Gastrocnemius medialis (tissue), 4 donors: Measurements from ENCODE around the gene WFDC5.

Source experiments
- POLR2A ChIP-seq, 2 donors: fragments of 450-650 bp; IDR thresholded peaks; one replicate each; pipeline ENCODE4 v1.6.1; 2017; ENCODE audit warnings: antibody characterized with exemption in 2 of 2, mild to moderate bottlenecking in 2 of 2, moderate library complexity in 2 of 2
- TF ChIP-seq, protein P1 (sequence below), 5 experiments: fragments of 450-650 bp in 3 of 5; fragments of 200-600 bp in 2 of 5; sonication (generic) in 2 of 5; IDR thresholded peaks in 4 of 5; conservative IDR thresholded peaks in 1 of 5; 1 replicate in 4 of 5; 2 replicates in 1 of 5; pipeline ENCODE4 v1.5.1; 2016 to 2019; ENCODE audit warnings: antibody characterized with exemption in 5 of 5, mild to moderate bottlenecking in 3 of 5, moderate library complexity in 3 of 5

DNA sequence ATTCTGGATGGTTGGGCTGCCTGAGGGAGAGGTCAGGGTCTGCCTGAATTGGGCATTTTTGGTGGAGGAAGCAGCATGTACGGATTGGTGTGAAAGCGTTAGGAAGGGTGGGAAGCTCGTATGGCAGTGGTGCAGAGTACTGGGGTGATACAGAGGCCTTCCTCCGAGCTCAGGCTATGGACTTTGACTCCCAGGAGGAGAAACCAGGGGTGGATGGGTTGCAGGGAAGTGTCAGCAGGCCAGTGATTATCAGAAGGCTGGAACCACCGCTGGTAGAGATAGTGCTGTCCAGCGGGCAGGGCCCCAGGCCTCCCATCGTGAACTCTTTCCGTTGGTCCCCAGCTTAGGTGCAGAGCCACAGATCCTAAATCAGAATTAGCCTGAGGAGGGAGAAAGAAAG lies 5.3 kb downstream of the WFDC5 start:
- TF ChIP-seq, protein P1, sequence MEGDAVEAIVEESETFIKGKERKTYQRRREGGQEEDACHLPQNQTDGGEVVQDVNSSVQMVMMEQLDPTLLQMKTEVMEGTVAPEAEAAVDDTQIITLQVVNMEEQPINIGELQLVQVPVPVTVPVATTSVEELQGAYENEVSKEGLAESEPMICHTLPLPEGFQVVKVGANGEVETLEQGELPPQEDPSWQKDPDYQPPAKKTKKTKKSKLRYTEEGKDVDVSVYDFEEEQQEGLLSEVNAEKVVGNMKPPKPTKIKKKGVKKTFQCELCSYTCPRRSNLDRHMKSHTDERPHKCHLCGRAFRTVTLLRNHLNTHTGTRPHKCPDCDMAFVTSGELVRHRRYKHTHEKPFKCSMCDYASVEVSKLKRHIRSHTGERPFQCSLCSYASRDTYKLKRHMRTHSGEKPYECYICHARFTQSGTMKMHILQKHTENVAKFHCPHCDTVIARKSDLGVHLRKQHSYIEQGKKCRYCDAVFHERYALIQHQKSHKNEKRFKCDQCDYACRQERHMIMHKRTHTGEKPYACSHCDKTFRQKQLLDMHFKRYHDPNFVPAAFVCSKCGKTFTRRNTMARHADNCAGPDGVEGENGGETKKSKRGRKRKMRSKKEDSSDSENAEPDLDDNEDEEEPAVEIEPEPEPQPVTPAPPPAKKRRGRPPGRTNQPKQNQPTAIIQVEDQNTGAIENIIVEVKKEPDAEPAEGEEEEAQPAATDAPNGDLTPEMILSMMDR (IDR thresholded peaks at IDR 0.05 in 4 of 5, conservative IDR thresholded peaks at IDR 0.05 in 1 of 5): no peak
- TF ChIP-seq POLR2A (IDR thresholded peaks at IDR 0.05): no peak
